MCF 10A (cell line): ENCODE results near the gene SPRYD7. TPM values are rescaled to one million over a fixed set of nuclear protein-coding genes. Genes with fewer than 3 reads are reported as not detected.

Experiments
- BruUV-seq: library from RNA; stranded (reverse); fragments of 400-500 nt; replicated peaks from 2 replicates; lab custom pipeline; 2021; lab: Mats Ljungman, UMichigan
- CTCF ChIA-PET: fragments of 300-600 bp; sonication (Branson Sonifier 250); formaldehyde crosslinking; extraction: SDS; loops from one replicate; lab custom pipeline; 2021; ENCODE audit warnings: antibody characterized with exemption, inconsistent platforms; lab: Yijun Ruan, JAX
- POLR2A ChIA-PET: fragments of 300-600, 350-650 bp; sonication (Branson Sonifier 250); formaldehyde crosslinking; extraction: SDS; loops from one replicate; lab custom pipeline; 2020; ENCODE audit warnings: antibody characterized with exemption, inconsistent platforms; lab: Yijun Ruan, JAX
- DNase-seq: peaks from one replicate; pipeline ENCODE4 v3.0.0-alpha.2; 2018; ENCODE audit not compliant: unreplicated experiment
- H3K27ac Mint-ChIP-seq: one replicate; pipeline ENCODE4 v1.8.0; 2022; ENCODE audit warnings: mild to moderate bottlenecking, low read depth, mixed read lengths; ENCODE audit not compliant: unreplicated experiment
- H3K27me3 Mint-ChIP-seq: one replicate; pipeline ENCODE4 v1.8.0; 2022; ENCODE audit warnings: mixed read lengths; ENCODE audit not compliant: insufficient read depth, unreplicated experiment
- H3K36me3 Mint-ChIP-seq: one replicate; pipeline ENCODE4 v1.8.0; 2022; ENCODE audit warnings: mild to moderate bottlenecking, moderate library complexity, mixed read lengths; ENCODE audit not compliant: insufficient read depth, unreplicated experiment
- H3K4me1 Mint-ChIP-seq: one replicate; pipeline ENCODE4 v1.8.0; 2022; ENCODE audit warnings: mixed read lengths; ENCODE audit not compliant: insufficient read depth, unreplicated experiment
- H3K4me3 Mint-ChIP-seq: one replicate; pipeline ENCODE4 v1.8.0; 2022; ENCODE audit warnings: mild to moderate bottlenecking, moderate library complexity, mixed read lengths; ENCODE audit not compliant: unreplicated experiment
- H3K9me3 Mint-ChIP-seq: one replicate; pipeline ENCODE4 v1.8.0; 2022; ENCODE audit warnings: mixed read lengths; ENCODE audit not compliant: unreplicated experiment
- intact Hi-C: fragments of 100-400 bp; cut with micrococcal nuclease; formaldehyde crosslinking; loops from 2 replicates; pipeline ENCODE4 v1.14.1; 2022
- total RNA-seq: library from RNA; stranded (reverse); gene quantifications from 2 replicates; pipeline ENCODE4 v1.2.3, GENCODE V29; 2022
- TF ChIP-seq, protein P1 (sequence below): fragments of 200-600 bp; IDR thresholded peaks from one replicate; pipeline ENCODE4 v1.8.0; 2022; ENCODE audit warnings: antibody characterized with exemption, mild to moderate bottlenecking; ENCODE audit not compliant: unreplicated experiment

The SPRYD7 gene
- total RNA-seq, 1 experiment from 2014 or later, result 19.5 TPM

DNA sequence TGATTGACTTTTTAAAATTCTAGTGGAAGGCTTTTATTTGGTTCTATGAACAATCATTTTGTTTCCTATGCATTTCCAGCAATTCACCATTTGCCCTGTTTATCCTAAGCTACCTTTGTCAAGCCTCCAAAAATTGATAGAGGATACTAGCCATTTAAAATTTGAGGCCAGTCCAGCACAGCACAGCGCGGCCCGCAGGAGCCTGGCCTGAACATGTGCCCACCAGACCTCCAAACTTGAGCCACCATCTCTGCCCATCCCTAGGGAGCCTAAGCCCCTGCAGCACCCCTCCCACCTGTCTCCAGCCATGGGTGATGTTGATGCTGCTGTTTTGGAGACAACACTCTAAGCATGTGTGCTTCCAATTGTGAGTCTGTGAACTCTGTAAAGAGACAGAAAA, 57.5 kb downstream of the SPRYD7 start:
- H3K27me3 Mint-ChIP-seq, result no peaks in the 10 kb centered on the region
- ChIA-PET CTCF (interaction anchor here (0.5 kb wide), 1 partner anchor 85 kb away, joined by 3 read pairs; no protein-coding TSS in a partner anchor), POLR2A (no interaction called here)
- no peak for DNase-seq
- H3K27ac Mint-ChIP-seq, result no peak overlapping the region
- no peaks in the 10 kb centered on the region for H3K4me1 Mint-ChIP-seq
- no TSS peak for BruUV-seq
- TF ChIP-seq, protein P1, sequence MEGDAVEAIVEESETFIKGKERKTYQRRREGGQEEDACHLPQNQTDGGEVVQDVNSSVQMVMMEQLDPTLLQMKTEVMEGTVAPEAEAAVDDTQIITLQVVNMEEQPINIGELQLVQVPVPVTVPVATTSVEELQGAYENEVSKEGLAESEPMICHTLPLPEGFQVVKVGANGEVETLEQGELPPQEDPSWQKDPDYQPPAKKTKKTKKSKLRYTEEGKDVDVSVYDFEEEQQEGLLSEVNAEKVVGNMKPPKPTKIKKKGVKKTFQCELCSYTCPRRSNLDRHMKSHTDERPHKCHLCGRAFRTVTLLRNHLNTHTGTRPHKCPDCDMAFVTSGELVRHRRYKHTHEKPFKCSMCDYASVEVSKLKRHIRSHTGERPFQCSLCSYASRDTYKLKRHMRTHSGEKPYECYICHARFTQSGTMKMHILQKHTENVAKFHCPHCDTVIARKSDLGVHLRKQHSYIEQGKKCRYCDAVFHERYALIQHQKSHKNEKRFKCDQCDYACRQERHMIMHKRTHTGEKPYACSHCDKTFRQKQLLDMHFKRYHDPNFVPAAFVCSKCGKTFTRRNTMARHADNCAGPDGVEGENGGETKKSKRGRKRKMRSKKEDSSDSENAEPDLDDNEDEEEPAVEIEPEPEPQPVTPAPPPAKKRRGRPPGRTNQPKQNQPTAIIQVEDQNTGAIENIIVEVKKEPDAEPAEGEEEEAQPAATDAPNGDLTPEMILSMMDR, result no peak
- H3K4me3 Mint-ChIP-seq, result no peak overlapping the region
- peaks cover 10% of the 10 kb centered on the region for H3K9me3 Mint-ChIP-seq
- intact Hi-C loops, result no loop called here
- peaks cover 6% of the 10 kb centered on the region for H3K36me3 Mint-ChIP-seq

DNA sequence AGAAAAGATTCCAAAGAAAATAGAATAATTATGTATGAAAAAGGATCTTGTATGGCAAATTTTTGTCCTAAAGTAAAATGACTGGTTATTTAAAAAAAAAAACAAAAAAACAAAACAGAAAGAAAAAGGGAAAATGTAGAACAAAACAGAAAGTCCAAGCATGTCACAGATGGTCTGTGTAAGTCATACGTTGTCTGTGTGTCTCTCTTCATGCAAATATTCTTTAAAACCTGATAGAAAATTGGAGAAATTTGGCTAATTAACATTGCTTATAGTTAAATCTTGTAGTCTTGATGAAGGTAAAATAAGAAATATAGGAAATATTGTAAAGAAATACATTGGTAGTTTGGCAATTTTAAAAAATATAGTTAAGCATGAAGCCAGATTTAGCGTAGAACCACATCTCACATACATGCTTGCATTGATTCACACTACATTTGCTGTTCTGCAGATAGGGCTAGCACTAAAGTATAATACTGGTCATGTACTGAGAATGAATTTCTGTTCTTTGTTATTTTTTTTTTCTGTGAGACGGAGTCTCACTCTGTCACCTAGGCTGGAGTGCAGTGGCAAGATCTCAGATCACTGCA, 58.4 kb downstream of the SPRYD7 start:
- ChIA-PET POLR2A (interaction anchor here (0.6 kb wide), 1 partner anchor 15 kb away, joined by 3 read pairs; no protein-coding TSS in a partner anchor), CTCF (no interaction called here)
- intact Hi-C loops, result no loop called here
- H3K36me3 Mint-ChIP-seq, result peaks cover 6% of the 10 kb centered on the region
- H3K4me3 Mint-ChIP-seq, result no peak overlapping the region
- TF ChIP-seq, protein P1, result no peak
- H3K9me3 Mint-ChIP-seq, result peaks cover 10% of the 10 kb centered on the region
- H3K27ac Mint-ChIP-seq, result no peak overlapping the region
- H3K27me3 Mint-ChIP-seq, result no peaks in the 10 kb centered on the region
- BruUV-seq, result no TSS peak
- no peaks in the 10 kb centered on the region for H3K4me1 Mint-ChIP-seq
- DNase-seq, result peak; percentile 47

DNA sequence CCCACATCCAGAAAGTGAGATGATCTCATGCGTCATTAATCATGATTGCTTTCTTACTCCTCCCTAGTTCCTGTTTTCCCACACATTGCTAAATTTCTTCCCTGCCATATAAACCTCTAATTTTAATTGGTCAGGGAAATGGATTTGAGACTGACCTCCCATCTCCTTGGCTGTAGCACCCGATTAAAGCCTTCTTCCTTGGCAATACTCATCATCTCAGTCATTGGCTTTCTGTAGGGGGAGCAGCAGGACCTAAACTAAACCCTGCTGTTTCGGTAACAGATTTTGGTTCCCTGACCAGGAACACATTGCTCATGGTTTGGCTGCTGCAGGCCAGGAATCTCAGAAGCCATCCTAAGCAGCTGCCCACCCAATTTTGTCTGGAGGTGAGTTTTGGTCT, 61.7 kb downstream of the SPRYD7 start:
- H3K27ac Mint-ChIP-seq, result no peak overlapping the region
- DNase-seq, result no peak
- BruUV-seq, result no TSS peak
- H3K27me3 Mint-ChIP-seq, result no peaks in the 10 kb centered on the region
- no peaks in the 10 kb centered on the region for H3K4me1 Mint-ChIP-seq
- peaks cover 6% of the 10 kb centered on the region for H3K36me3 Mint-ChIP-seq
- no peak overlapping the region for H3K4me3 Mint-ChIP-seq
- POLR2A ChIA-PET, result no interaction called here
- CTCF ChIA-PET, result interaction anchor here (0.6 kb wide), 1 partner anchor 47 kb away, joined by 4 read pairs; no protein-coding TSS in a partner anchor
- no peaks in the 10 kb centered on the region for H3K9me3 Mint-ChIP-seq
- TF ChIP-seq, protein P1, result no peak
- intact Hi-C loops, result no loop called here

DNA sequence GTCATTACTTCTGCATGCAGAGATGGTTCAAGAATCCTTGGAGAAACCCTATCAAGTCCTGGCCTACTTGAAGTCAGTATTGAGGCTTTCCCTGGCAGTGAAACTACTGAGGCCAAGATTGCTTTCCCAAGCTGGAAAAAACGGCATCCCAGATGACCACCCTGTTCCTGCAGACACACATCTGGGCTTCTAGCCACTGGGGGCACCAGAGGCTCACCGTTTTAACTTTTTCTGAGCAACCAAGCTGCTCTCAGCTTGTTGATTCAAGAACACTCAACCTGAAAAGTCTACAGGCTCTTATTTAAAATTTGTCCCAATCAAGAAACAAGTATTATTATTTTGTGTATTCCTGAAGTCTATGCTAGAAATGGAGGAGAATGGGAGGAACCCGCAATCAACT, 66.6 kb downstream of the SPRYD7 start:
- intact Hi-C loops, result no loop called here
- Mint-ChIP-seq H3K4me1 (no peaks in the 10 kb centered on the region), H3K4me3 (no peak overlapping the region), H3K36me3 (peaks cover 4% of the 10 kb centered on the region), H3K9me3 (no peaks in the 10 kb centered on the region), H3K27ac (no peak overlapping the region), H3K27me3 (no peaks in the 10 kb centered on the region)
- TF ChIP-seq, protein P1, result no peak
- no peak for DNase-seq
- BruUV-seq, result no TSS peak
- CTCF ChIA-PET, result interaction anchor here (1.5 kb wide), 1 partner anchor 9 kb away, joined by 4 read pairs; no protein-coding TSS in a partner anchor
- POLR2A ChIA-PET, result no interaction called here
